WI38 (cell line): ENCODE measurements around the gene CBX4.

Experiments used
- H3K4me3 ChIP-seq: 2 replicates; pipeline ENCODE4 v1.5.1; 2011; ENCODE audit warnings: low read depth, mild to moderate bottlenecking, control low read depth, low read length
- CTCF ChIP-seq: IDR thresholded peaks from 2 replicates; pipeline ENCODE4 v1.5.1; 2012; ENCODE audit warnings: low read depth, mild to moderate bottlenecking, control low read depth, low read length

The CBX4 gene

GRCh38 chr17:79850571-79851460 is 11.6 kb upstream of the CBX4 start:
- no peak overlapping the region for H3K4me3 ChIP-seq
- no peak for TF ChIP-seq CTCF

- TF ChIP-seq CTCF, result no peak
- H3K4me3 ChIP-seq, result no peak overlapping the region
Observed at GRCh38 chr17:79849953-79850352, 10.7 kb upstream of the CBX4 start.

- no peak for TF ChIP-seq CTCF
- H3K4me3 ChIP-seq, result no peak overlapping the region
Observed at GRCh38 chr17:79848370-79848766, 9.1 kb upstream of the CBX4 start.

- TF ChIP-seq CTCF, result no peak
- no peak overlapping the region for H3K4me3 ChIP-seq
Observed at GRCh38 chr17:79847698-79848369, 8.6 kb upstream of the CBX4 start.

GRCh38 chr17:79845601-79845949 is 6.3 kb upstream of the CBX4 start:
- H3K4me3 ChIP-seq, result no peak overlapping the region
- TF ChIP-seq CTCF, result no peak

GRCh38 chr17:79844869-79845600 is 5.8 kb upstream of the CBX4 start:
- no peak overlapping the region for H3K4me3 ChIP-seq
- TF ChIP-seq CTCF, result peak; percentile 55
